Body of pancreas (tissue), 4 donors: Measurements from ENCODE around the gene AGBL4. TPM values are rescaled to one million over a fixed set of nuclear protein-coding genes. Genes with fewer than 3 reads are reported as not detected.
A peak's percentile ranks its signal among the peaks of the same experiment; 100 is the strongest.

Experiments
- ATAC-seq: fragments of 150-250 bp; one replicate; pipeline ENCODE4 v1.9.1; 2016
- DNase-seq, 4 donors: peaks; one replicate each; pipeline ENCODE4 v3.0.0-alpha.2; 2019
- H3K27ac ChIP-seq, 4 donors: fragments of 200-600 bp; sonication (generic); 1 replicate in 3 of 4; 2 replicates in 1 of 4; pipeline versions ENCODE4 v1.5.1 to v1.6.1; 2016 to 2019; ENCODE audit warnings: mild to moderate bottlenecking in 1 of 4, mixed read lengths in 1 of 4, moderate library complexity in 1 of 4
- H3K27me3 ChIP-seq, 2 donors: fragments of 200-600 bp; sonication (generic); one replicate each; pipeline ENCODE4 v1.6.0; 2016; ENCODE audit warnings: mild to moderate bottlenecking in 1 of 2
- H3K36me3 ChIP-seq, 2 donors: fragments of 200-600 bp; sonication (generic); replicated peaks in 1 of 2; 2 replicates each; pipeline ENCODE4 v1.5.1; 2016; ENCODE audit warnings: low read depth in 2 of 2; ENCODE audit not compliant: insufficient read depth in 1 of 2
- H3K4me1 ChIP-seq: fragments of 200-600 bp; sonication (generic); one replicate; pipeline ENCODE4 v1.6.0; 2016
- H3K4me3 ChIP-seq, 2 donors: fragments of 200-600 bp; sonication (generic); 1 replicate in 1 of 2; 2 replicates in 1 of 2; pipeline ENCODE4 v1.5.1; 2016 to 2019
- H3K9me3 ChIP-seq, 3 donors: fragments of 200-600 bp; sonication (generic); 1 replicate in 2 of 3; 2 replicates in 1 of 3; pipeline ENCODE4 v1.5.1; 2016
- POLR2A ChIP-seq, 3 donors: fragments of 450-650 bp; IDR thresholded peaks; one replicate each; pipeline ENCODE4 v1.6.1; 2016; ENCODE audit warnings: antibody characterized with exemption in 3 of 3, mild to moderate bottlenecking in 2 of 3
- WGBS, 2 donors: methylation state at CpG; one replicate each; pipeline ENCODE4 v1.1.5; 2017; 5-methylcytosine and 5-hydroxymethylcytosine counted together
- intact Hi-C: fragments of 100-400 bp; cut with DNase I; formaldehyde crosslinking; loops from one replicate; pipeline ENCODE4 v1.15.1; 2023
- total RNA-seq, 2 donors: library from RNA; depleted of rRNA; stranded (reverse); fragments of >200 nt; gene quantifications; one replicate each; pipeline ENCODE4 v1.1.0, GENCODE V29; 2016
- TF ChIP-seq, protein P1 (sequence below), 7 experiments: fragments of 450-650 bp in 4 of 7; fragments of 200-600 bp in 3 of 7; sonication (generic) in 3 of 7; IDR thresholded peaks; one replicate each; pipeline ENCODE4 v1.5.1; 2016 to 2019; ENCODE audit warnings: antibody characterized with exemption in 7 of 7

AGBL4 gene
- total RNA-seq, 2 donors from 2014 or later = 0.33 to 0.78 TPM

DNA sequence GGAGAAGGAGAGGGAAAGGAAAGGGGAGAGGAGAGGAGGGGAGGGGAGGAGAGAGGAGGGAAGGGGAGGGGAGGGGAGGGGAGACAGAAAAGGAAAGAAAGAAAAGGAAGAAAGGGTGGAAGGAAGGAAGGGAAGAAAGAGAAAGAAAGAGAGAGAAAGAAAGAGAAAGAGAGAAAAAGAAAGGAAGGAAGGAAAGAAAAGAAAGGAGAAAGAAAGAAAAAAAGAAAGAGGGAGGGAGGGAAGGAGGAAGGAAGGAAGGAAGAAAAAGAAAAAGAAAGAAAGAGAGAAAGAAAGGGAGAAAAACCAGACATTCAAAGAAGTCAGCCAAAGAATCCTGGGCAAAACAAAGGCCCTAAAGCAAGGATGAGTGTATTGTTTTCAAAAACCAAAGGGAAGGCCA, 1426.1 kb downstream of the AGBL4 start:
- no peak for ATAC-seq
- Histone ChIP-seq H3K4me1 (no peaks in the 10 kb centered on the region), H3K36me3 (no peaks in the 10 kb centered on the region), H3K27me3 (no peaks in the 10 kb centered on the region), H3K27ac (no peak overlapping the region), H3K9me3 (no peaks in the 10 kb centered on the region), H3K4me3 (no peak overlapping the region)
- intact Hi-C loops = no loop called here
- DNase-seq = no peak
- TF ChIP-seq, protein P1, sequence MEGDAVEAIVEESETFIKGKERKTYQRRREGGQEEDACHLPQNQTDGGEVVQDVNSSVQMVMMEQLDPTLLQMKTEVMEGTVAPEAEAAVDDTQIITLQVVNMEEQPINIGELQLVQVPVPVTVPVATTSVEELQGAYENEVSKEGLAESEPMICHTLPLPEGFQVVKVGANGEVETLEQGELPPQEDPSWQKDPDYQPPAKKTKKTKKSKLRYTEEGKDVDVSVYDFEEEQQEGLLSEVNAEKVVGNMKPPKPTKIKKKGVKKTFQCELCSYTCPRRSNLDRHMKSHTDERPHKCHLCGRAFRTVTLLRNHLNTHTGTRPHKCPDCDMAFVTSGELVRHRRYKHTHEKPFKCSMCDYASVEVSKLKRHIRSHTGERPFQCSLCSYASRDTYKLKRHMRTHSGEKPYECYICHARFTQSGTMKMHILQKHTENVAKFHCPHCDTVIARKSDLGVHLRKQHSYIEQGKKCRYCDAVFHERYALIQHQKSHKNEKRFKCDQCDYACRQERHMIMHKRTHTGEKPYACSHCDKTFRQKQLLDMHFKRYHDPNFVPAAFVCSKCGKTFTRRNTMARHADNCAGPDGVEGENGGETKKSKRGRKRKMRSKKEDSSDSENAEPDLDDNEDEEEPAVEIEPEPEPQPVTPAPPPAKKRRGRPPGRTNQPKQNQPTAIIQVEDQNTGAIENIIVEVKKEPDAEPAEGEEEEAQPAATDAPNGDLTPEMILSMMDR (IDR thresholded peaks at IDR 0.05) = no peak
- no peak for TF ChIP-seq POLR2A (IDR thresholded peaks at IDR 0.05)

DNA sequence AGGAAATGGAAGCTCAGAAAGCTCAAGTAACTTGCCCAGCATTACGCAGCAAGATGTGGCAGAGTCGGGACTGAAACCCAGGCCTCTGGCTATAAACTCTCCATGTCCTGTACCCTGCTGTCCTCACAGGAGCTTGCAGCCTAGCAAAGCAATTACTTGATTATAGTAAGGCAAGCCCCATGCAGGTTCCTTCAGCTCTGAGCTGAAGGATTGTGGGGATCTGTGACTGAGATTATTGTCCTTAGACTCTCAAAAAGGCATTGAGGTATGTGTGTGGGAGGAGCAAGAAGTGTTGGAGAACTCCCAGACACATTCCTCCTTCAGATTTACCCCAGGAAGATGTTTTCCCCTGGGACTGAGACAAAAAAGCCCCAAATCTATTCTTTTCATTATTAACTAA, 1427.7 kb downstream of the AGBL4 start:
- Histone ChIP-seq H3K27me3 (no peaks in the 10 kb centered on the region), H3K4me1 (no peaks in the 10 kb centered on the region), H3K9me3 (no peaks in the 10 kb centered on the region), H3K4me3 (no peak overlapping the region), H3K36me3 (no peaks in the 10 kb centered on the region), H3K27ac (no peak overlapping the region)
- intact Hi-C loops = no loop called here
- no peak for DNase-seq
- 81 to 83% methylated on average over 2 of the region's 2 CpGs for WGBS, 2 donors
- no peak for ATAC-seq
- TF ChIP-seq POLR2A (IDR thresholded peaks at IDR 0.05) = no peak
- TF ChIP-seq, protein P1 (IDR thresholded peaks at IDR 0.05) = no peak

DNA sequence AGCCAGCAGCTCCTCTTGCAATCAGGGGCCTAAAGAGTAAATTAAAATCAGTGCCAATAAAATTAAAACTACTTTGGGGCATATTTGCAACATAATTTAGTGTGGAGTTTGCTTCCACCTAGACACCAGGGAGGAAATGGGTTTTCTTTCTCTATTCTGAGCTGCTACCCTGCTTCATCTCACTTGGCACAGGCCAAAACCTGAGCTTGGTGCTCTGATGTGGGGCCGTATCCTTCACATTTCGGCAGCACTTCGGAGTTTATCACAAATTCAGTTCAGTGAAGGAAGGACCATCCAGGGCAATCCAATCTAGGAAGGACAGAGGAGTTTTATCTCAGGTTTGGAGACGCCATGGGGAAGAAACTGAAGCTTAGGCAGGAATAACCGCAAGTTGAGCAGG, 1428.1 kb downstream of the AGBL4 start:
- 81 to 83% methylated on average over 5 of the region's 5 CpGs for WGBS, 2 donors
- no peak for ATAC-seq
- no peaks in the 10 kb centered on the region for H3K27me3 ChIP-seq
- no peak overlapping the region for H3K4me3 ChIP-seq
- intact Hi-C loops = no loop called here
- no peak overlapping the region for H3K27ac ChIP-seq
- no peaks in the 10 kb centered on the region for H3K9me3 ChIP-seq
- TF ChIP-seq POLR2A (IDR thresholded peaks at IDR 0.05) = no peak
- TF ChIP-seq, protein P1 (IDR thresholded peaks at IDR 0.05) = no peak
- H3K4me1 ChIP-seq = no peaks in the 10 kb centered on the region
- DNase-seq = no peak
- no peaks in the 10 kb centered on the region for H3K36me3 ChIP-seq

DNA sequence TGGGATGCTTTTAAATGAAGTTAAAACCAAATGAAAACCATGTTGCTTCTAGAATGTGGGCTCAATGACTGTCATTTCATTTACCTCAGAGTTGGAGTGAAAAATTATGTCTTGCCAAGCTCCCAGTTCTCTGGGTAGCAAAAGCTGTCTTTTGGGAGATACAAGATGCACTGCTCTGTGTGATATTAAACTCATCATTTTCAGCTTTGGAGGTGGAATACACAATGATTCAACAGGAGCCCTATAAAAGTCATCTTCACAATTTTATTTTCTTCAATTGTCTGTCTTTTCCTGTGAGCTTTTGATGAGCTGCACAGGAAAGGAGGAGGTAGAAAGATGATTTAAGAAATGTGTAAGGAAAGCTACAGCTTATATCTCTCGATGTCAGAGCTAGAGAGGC, 1431.4 kb downstream of the AGBL4 start:
- DNase-seq (no peak), ATAC-seq (no peak)
- intact Hi-C loops = no loop called here
- no peak overlapping the region for H3K27ac ChIP-seq
- TF ChIP-seq, protein P1 (IDR thresholded peaks at IDR 0.05) = no peak
- TF ChIP-seq POLR2A (IDR thresholded peaks at IDR 0.05) = no peak
- no peak overlapping the region for H3K4me3 ChIP-seq
- no peaks in the 10 kb centered on the region for H3K27me3 ChIP-seq
- WGBS, 2 donors = 59 to 61% methylated on average over 1 of the region's 1 CpG
- H3K4me1 ChIP-seq = no peaks in the 10 kb centered on the region
- no peaks in the 10 kb centered on the region for H3K9me3 ChIP-seq
- H3K36me3 ChIP-seq = no peaks in the 10 kb centered on the region

DNA sequence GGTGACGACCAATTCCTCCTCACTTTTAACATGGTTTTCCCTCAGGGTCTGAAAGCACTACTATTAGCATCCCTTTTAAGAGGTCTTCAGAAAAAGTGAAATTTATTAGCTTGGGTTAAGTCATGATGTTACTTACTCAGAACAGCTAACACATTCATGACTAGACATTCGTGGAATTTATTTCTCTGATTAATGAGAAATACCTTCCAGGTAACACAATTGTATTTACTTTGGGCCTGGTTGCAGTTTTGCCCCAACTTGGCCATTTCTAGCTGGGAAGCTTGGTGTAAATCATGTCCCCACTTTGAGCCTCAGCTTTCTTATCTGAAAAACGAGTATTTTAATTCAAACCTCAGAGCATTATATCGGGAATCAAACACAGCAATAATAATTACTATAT, 1432.6 kb downstream of the AGBL4 start:
- no peak for DNase-seq
- Histone ChIP-seq H3K36me3 (no peaks in the 10 kb centered on the region), H3K9me3 (no peaks in the 10 kb centered on the region), H3K4me1 (no peaks in the 10 kb centered on the region), H3K27ac (peak overlapping the region in 1 of 4 donors; percentile 16), H3K27me3 (no peaks in the 10 kb centered on the region), H3K4me3 (no peak overlapping the region)
- WGBS, 2 donors = 46 to 47% methylated on average over 4 of the region's 4 CpGs
- intact Hi-C loops = no loop called here
- ATAC-seq = no peak
- TF ChIP-seq, protein P1 (IDR thresholded peaks at IDR 0.05) = no peak
- TF ChIP-seq POLR2A (IDR thresholded peaks at IDR 0.05) = no peak
